NCI-H2196 (cell line): ENCODE results near the gene CKS1B.

Source experiments
- DNase-seq: peaks from one replicate; lab custom pipeline; 2025; ENCODE audit not compliant: unreplicated experiment; lab: John Stamatoyannopoulos, UW

Gene CKS1B

GRCh38 chr1:155012776-155013602, 38.5 kb downstream of the CKS1B start:
- DNase-seq, result no peak

GRCh38 chr1:155013632-155014031, 39.2 kb downstream of the CKS1B start:
- DNase-seq, result no peak

- DNase-seq, result no peak
Measured at GRCh38 chr1:155014709-155015508, 40.4 kb downstream of the CKS1B start.

- DNase-seq, result no peak
Measured at GRCh38 chr1:155015527-155016230, 41.2 kb downstream of the CKS1B start.

DNA sequence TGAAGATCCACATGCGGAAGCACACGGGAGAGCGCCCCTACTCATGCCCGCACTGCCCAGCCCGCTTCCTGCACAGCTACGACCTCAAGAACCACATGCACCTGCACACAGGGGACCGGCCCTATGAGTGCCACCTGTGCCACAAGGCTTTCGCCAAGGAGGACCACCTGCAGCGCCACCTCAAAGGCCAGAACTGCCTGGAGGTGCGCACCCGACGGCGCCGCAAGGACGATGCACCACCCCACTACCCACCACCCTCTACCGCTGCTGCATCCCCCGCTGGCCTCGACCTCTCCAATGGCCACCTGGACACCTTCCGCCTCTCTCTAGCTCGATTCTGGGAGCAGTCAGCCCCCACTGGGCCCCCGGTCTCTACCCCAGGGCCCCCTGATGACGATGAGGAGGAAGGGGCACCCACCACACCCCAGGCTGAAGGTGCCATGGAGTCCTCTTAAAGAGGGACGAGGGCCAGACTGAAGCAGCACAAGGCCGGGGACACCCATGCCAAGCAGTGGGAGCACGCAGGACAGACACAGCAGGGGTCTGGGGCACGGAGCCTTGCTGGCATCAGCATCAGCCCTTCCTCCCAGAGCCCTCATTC, 41.9 kb downstream of the CKS1B start:
- no peak for DNase-seq

DNA sequence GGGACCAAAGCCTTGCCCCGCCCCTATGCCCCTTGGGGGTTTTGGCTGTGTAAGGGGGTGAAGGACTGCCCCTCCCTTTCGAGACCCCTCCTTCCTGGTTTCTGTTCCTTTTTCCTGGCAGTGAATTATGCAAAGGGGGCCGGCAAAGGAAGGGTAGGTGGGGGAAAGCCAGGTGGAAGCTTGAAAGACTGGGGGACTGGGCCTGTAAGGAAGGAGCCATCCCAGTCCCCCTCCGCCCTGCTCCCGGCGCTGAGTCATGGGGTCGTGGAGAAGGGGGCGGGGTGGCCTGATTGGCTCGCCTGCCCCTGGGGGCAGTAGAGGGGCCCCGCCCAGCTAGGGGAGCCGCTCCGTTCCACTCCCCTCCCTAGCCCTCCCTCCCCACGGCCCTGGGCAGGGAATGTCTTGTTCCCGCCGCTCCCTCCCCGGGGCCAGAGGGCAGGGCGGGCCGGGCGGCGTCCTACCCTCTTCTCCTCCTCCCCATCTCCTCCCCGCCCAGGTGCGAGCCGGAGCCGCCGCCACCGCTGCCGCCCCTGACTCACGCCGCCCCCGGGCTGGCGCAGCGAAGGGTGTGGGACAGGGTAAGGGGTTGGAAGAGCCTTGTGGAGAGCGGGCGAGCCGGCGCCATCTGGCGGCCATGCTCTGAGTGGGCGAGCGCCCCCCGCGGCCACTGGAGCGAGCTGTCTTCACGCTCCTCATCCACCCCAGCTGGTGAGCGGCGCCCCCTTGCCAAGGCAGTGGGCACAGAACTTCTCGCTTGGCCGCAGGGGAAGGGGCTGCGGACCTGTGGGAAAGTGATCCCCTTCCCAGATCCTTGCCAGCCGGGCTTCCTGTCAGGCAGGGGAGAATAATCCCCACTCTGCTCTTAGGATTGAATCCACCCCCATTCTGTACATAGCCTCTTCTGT, 42.8 kb downstream of the CKS1B start:
- peak; percentile 83 for DNase-seq

- no peak for DNase-seq
Measured at GRCh38 chr1:155017946-155018316, 43.5 kb downstream of the CKS1B start.

DNA sequence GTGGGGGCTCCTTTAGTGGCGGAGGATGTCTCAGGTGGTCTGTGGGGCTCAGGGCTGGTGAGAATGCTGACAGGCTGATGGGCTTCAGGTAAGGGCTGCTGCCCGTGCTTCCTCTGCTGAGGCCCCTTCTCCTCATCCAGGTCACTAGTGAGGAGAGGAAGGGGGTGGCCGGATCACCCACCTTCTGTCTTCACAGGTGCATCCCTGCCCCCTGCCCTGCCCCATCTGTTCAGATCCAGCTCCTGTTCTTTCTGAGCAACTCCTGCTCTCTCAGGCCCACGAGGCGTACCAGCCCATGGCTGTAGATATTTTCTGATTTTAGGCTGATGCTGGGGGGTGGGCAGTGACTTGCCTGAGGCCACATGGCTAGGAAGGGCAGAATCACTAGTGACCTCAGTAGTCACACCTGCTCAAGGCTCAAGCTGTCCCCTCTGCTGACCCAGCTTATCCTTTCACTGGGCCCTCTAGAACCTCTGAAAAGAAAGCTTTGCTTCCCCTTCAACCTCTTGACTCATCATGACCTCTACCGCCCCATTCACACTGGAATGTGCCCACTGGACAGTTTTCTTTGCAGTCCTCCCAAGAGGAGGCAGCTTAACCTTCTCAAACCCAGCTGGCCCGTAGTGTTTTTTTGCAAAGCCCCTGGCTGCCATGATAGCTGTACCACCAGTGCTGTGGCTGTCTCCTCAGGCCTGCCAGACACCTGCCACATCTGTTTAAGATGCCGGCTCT, 44.3 kb downstream of the CKS1B start:
- no peak for DNase-seq

DNA sequence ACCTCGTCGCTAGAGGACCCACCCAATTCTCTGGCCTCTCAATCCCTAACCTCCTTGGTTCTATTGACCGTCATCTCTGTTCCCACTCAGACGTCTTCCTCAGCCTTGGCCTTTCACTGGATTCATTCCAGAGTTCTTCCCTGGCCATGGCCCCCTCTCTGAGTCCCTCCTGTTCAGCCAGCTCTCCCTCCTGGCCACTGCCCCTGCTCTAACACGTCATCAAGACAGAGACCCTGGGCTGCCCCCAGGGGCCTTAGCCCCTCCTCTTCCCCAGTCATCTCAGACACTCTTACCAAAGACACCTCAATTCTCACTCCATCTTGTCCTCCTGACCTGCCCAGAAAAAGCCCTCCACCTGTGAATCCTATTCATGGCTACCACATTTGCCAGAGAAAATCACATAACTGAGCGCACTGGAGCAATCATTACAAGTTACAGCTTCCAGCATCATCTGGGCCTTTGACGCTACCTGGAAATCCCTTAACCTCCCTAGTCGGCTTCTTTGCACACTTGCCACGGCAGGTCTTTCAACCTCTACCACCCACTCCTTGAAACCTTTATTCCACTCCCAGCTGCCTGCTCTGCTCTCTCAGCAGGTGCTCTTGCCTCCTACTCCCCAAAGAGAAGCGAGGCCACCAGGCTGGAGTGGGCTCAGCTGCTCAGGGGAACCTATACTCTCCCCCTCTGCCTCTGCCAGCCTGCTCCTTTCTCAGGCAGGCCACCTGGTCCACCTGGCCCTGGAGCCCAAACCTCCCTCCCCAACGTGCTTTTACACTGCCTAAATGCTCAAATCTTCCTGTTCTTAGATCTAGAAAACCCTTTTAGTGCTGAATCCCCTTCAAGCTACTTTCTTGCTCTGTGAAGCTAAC, 45.1 kb downstream of the CKS1B start:
- DNase-seq, result no peak

DNA sequence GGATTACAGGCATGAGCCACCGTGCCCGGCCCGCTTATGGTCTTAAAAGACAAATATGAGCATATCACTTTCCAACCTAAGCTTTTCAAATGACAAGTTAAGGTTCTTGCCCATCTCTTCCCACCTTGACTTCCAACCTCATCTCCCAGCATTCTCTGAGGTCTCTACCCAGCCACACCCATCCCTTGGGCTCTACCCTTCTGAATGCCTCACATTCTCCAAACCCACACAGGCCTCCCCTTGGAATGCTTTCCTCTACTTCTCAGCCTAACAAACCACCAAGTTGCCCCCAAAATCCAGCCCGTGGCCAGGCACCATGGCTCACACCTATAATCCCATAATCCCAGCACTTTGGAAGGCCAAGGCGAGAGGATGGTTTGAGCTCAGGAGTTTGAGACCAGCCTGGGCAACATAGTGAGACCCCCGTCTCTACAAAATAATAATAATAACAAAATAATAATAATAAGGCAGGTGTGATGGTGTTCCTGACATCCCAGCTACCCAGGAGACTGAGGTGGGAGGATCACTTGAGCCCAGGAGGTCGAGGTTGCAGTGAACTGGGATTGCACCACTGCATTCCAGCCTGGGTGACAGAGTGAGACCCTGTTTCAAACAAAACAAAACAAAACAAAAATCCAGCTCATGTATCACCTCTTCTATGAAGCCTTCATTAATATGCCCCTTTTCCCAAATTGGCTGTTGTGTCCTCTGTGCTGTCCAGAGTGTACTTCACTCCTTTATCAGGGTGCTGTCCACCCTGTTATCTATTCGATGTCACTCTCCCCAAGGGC, 47.9 kb downstream of the CKS1B start:
- DNase-seq, result no peak

DNA sequence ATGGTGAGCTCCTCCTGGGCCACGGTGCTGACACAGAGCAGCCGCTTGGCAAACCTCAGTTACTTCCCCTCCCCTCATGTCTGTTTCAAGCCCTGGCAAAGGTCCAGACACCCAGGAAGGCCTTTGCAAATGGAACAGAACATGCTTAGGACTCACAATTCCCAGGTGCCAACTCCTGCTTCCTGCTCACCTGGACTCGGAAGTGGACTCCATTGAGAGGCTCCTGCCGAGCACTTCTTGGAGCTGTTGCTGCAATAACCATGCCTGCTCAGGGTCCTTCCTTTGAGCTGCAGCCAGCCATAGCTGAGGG, 48.4 kb downstream of the CKS1B start:
- DNase-seq, result peak; percentile 37

- no peak for DNase-seq
Measured at GRCh38 chr1:155023627-155024026, 49.1 kb downstream of the CKS1B start.

DNA sequence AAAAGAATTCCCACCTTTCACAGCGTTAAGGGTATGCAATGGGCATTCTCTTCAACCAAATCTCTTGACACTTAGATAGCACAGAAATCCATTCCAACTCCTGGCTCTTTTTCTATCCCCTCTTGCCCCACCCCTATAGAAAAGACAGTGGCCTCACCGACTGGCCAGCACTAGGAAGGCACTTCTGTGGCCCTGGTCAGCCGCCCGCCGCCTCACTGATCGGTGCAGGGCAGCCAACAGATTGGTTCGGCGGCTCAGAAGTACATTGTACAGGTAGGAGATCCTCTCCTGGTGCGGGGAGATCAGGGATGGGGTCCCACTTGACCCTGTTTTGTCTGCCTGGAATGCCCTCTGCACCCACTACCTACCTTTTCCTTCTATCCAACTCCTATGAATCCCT, 49.8 kb downstream of the CKS1B start:
- no peak for DNase-seq

- no peak for DNase-seq
Measured at GRCh38 chr1:155026154-155026553, 51.7 kb downstream of the CKS1B start.

DNA sequence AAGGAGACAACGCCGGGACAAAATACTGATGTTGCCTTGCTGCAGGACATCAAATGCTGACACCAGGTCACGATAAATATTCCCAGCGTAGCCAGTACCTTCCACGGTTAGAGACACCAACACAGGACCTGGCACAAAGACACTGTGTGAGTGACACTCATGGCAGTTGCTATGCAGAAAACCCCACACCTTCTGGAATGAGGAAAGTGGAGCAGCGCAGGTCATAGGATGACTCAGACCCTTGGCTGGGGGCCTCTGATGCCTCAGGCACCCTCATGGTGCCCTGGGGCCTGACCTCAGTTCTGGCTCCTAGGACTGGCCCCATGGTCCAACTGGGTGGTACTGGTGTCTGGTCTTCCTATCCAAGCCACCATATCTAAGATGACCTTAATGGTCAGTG, 52.1 kb downstream of the CKS1B start:
- DNase-seq, result no peak
